Right lung (tissue), 10 donors: ENCODE measurements around the gene ORC6. TPM values are rescaled to one million over a fixed set of nuclear protein-coding genes. Genes with fewer than 3 reads are reported as not detected.
"Not testable (repeated sequence)": the region's sequence is repeated elsewhere in the genome, so short reads cannot be mapped to it uniquely, and the experiment has no call there.

Source experiments
- DNase-seq, 2 donors: peaks; one replicate each; pipeline ENCODE4 v3.0.0-alpha.2; 2013
- long read RNA-seq, 8 donors: transcript quantifications; one replicate each; lab custom pipeline, GENCODE V29; 2026
- polyA plus RNA-seq, 5 donors: library from polyadenylated mRNA; unstranded; fragments of 120-200 nt; gene quantifications; one replicate each; pipeline versions ENCODE4 v1.2.1 to v1.2.3, GENCODE V29; 2013; ENCODE audit warnings: inconsistent platforms in 1 of 5, low replicate concordance in 1 of 5; ENCODE audit not compliant: insufficient read length in 5 of 5, insufficient read depth in 1 of 5

Gene ORC6, protein sequence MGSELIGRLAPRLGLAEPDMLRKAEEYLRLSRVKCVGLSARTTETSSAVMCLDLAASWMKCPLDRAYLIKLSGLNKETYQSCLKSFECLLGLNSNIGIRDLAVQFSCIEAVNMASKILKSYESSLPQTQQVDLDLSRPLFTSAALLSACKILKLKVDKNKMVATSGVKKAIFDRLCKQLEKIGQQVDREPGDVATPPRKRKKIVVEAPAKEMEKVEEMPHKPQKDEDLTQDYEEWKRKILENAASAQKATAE
- 10 to 100 TPM; 18.8 to 36.8 (median 28.2) TPM for polyA plus RNA-seq
- long read RNA-seq, donor 1, transcript ORC6-201 (7 exons, 1,628 nt) = major isoform, 8 of 12 reads
- long read RNA-seq, donor 1, partial matches to known transcripts = 0 of 12 reads
- long read RNA-seq, donor 1, other reads (novel, unspliced or antisense) = 0 of 12 reads
- long read RNA-seq, donor 2, partial matches to known transcripts = 0 of 3 reads
- long read RNA-seq, donor 2, other reads (novel, unspliced or antisense) = 0 of 3 reads
- long read RNA-seq, donor 3, partial matches to known transcripts = 0 of 3 reads
- long read RNA-seq, donor 3, other reads (novel, unspliced or antisense) = 0 of 3 reads
- long read RNA-seq, donor 4, partial matches to known transcripts = 0 of 4 reads
- long read RNA-seq, donor 4, other reads (novel, unspliced or antisense) = 0 of 4 reads
- long read RNA-seq, donor 5, transcript ORC6-207 (4 exons, 1,833 nt) = major isoform, 9 of 14 reads
- long read RNA-seq, donor 5, partial matches to known transcripts = 0 of 14 reads
- long read RNA-seq, donor 5, other reads (novel, unspliced or antisense) = 0 of 14 reads
- long read RNA-seq, donor 6, partial matches to known transcripts = 0 of 6 reads
- long read RNA-seq, donor 6, other reads (novel, unspliced or antisense) = 0 of 6 reads
- long read RNA-seq, donor 7, partial matches to known transcripts = 0 of 4 reads
- long read RNA-seq, donor 7, other reads (novel, unspliced or antisense) = 0 of 4 reads
- long read RNA-seq, donor 8, partial matches to known transcripts = 0 of 6 reads
- long read RNA-seq, donor 8, other reads (novel, unspliced or antisense) = 0 of 6 reads

DNA sequence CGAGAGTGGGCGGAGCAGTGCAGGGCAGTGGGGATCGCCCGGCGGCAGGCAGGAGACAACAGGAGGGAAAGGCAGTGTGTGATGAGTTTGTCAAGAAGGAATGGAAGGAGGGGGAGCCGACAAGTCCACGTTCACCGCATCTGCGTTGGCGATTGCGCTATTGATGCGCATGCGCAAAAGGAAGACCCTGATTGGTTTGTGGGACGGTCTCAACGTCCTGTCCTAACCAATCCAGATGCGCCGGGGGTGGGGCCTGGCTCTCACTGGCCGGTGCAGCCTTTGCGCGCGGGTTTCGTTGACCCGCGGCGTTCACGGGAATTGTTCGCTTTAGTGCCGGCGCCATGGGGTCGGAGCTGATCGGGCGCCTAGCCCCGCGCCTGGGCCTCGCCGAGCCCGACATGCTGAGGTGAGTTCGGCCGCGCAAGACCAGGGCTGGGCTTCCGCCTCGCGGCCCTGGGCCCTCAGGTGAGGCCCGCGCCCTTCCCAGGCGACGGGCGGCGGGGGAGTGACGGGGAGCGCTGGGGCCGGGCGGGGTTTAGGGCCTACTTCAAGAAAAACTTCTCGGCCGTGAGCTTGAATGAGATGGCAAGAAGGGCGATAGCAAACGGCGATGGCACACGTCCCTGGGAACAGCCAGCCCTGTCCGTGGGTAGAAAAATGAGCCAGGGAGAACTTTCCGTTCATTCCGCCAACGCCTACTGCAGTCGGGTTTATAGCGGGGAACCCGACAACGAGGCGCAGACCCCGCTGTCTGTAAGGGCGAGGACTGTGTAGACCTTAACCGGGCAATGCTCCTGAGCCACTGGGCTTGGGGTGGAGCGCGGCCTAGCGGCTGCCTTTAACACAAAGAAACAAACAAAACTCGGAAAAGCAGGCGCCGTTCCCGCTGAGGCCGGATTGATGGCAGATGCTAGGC, at the start of gene ORC6:
ORC6 (plus strand) TSS at position 295 of the 916 bp plus-strand sequence; CDS start at position 342, 47 bp downstream.
- DNase-seq = peak; percentile 31 to 99

DNA sequence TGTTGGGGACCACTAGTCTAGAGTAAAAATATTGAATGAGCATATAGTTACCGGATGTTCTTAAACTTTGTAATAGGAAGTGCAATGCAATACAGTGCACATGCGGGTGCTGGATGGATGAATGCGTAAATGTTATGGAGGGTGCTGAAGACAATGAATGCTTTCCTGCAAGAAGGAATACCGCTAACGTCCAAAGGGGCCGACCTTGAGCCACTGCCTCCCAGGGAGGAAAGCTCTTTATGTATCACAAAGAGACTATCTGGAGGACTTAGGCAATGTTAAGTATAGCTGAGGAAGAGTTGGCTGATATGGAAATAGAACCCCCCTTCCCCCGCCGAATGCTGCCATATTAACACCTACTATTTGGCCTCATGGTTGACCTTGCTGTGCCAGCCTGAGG, 40.8 kb upstream of the ORC6 start:
- DNase-seq = no peak

DNA sequence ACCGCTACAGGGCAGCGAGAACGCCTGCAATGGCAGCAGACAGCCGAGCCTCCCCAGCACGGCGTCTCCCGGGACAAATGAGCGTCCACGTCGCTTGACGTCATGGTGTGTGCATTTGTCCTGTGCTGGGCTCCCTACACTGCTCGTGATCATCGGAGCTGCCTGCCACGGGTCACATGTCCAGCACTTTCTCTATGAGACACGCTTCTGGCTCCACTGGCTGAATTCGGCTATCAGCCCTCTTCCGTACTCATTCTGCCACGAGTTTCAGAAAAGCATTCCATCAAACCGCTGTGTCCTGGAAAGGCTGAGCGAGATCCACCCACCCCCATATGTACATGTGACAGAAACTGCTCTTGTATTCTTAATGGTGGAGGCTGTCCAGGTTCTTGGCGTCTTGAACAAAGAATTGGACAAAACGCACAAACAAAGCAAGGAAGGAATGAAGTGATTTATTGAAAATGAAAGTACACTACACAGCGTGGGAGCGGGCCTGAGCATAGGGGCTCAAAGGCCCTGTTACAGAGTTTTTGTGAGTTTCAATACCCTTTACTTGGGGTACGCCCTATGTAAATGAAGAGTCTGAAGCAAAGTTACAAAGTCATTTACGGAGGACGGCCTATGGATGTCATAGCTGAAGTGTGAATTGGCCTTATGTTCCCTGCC, 39.7 kb upstream of the ORC6 start:
- no peak for DNase-seq

DNA sequence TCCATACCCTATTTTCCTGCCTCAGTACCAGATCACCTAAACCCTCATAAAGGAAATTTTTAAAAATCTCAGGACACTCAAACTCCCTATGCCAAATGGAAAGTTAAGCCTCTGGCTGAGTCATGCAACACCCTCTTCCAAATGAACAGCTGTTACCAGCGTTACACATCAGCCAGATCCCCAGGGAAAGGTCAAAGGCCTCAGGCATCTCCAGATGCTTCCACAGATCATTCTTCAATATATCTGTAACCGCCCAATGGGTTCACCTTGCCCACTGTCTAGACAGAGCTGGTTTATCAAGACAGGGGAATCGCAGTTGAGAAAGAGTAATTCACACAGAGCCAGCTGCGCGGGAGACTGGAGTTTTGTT, 39.2 kb upstream of the ORC6 start:
- DNase-seq = no peak

GRCh38 chr16:46651305-46651704, 38.2 kb upstream of the ORC6 start:
- no peak for DNase-seq

GRCh38 chr16:46658925-46659324, 30.5 kb upstream of the ORC6 start:
- no peak for DNase-seq

- no peak for DNase-seq
These were observed 27.3 kb upstream of the ORC6 start for GRCh38 chr16:46662123-46662522.

DNA sequence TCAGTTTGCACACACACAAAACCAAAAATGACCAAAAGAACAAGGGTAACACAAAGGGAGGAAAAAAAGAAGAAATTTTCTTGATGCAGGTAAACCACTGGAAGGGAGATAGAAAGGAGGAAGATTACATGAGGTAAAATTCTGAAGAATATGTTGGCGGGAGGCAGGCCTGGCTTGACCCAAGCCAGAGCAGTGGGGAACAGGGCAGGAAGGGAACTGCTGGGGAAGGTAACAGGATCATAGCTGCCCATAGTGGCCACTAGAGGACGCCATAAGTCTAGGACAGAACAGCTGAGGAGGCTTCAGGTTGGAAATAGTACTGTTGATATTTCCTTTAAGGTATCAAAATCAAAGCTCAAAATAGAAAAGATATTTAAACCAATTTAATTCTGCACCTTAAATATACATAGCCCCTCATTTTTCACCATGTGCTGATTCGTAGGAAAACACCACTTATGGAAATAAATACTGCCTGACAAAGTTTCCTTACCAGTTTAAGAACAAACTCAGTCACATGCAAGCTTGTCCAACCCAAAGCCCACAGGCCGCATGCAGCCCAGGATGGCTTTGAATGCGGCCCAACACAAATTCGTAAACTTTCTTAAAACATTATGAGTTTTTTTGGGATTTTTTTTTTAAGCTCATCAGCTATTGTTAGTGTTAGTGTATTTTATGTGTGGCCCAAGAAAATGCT, 16.0 kb upstream of the ORC6 start:
- peak in 1 of 2 donors; percentile 28 for DNase-seq

- not testable (repeated sequence) for DNase-seq
These were observed 11.5 kb upstream of the ORC6 start for GRCh38 chr16:46677943-46678342.

- DNase-seq = not testable (repeated sequence)
These were observed 7.6 kb upstream of the ORC6 start for GRCh38 chr16:46681867-46682266.

- no peak for DNase-seq
These were observed 2.5 kb upstream of the ORC6 start for GRCh38 chr16:46686815-46687473.

- DNase-seq = no peak
These were observed 2.0 kb upstream of the ORC6 start for GRCh38 chr16:46687486-46687885.

- peak; percentile 34 to 50 for DNase-seq
These were observed 1.3 kb upstream of the ORC6 start for GRCh38 chr16:46688101-46688653.

- peak in 1 of 2 donors; percentile 99 for DNase-seq
These were observed 650 bp upstream of the ORC6 start, which contains the start of gene VPS35 for GRCh38 chr16:46688654-46689364. TSS of gene VPS35 (minus strand) at chr16:46689178. CDS start at chr16:46689133, 45 bp downstream.

- DNase-seq = no peak
These were observed 1.1 kb downstream of the ORC6 start for GRCh38 chr16:46690281-46691178.

- DNase-seq = no peak
These were observed 2.3 kb downstream of the ORC6 start for GRCh38 chr16:46691726-46692125.

DNA sequence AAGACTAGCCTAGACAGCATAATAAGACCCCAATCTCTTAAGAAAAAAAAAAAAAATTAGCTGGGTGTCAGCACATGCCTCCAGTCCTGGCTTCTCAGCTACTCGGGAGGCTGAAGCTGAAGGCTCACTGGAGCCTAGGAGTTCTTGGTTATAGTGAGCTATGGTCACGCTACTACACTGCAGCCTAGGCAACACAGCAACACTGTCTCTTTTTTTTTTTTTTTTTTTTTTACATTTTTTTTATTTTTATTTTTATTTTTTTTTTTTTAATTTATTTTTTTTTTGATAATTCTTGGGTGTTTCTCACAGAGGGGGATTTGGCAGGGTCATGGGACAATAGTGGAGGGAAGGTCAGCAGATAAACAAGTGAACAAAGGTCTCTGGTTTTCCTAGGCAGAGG, 4.1 kb downstream of the ORC6 start:
- DNase-seq = no peak
